ENCODE data around the gene MAP3K10.

- no peak for TF ChIP-seq EP300 (IDR thresholded peaks at IDR 0.05; ENCODE audit: low read depth)
- TF ChIP-seq POLR2A (IDR thresholded peaks at IDR 0.05), result no peak
- no peak for TF ChIP-seq CTCF (IDR thresholded peaks at IDR 0.05)
- TF ChIP-seq POLR2AphosphoS5 (IDR thresholded peaks at IDR 0.05), result no peak
These were observed 12.5 kb upstream of the MAP3K10 start for GRCh38 chr19:40178756-40179155.
